ENCODE measurements around the gene PRELID2. TPM values are rescaled to one million over a fixed set of nuclear protein-coding genes. Genes with fewer than 3 reads are reported as not detected.

Gene PRELID2
- polyA plus RNA-seq, 1 experiment, result 5.4 TPM

GRCh38 chr5:145715412-145715811 is 119.7 kb downstream of the PRELID2 start:
- TF ChIP-seq, protein P1, sequence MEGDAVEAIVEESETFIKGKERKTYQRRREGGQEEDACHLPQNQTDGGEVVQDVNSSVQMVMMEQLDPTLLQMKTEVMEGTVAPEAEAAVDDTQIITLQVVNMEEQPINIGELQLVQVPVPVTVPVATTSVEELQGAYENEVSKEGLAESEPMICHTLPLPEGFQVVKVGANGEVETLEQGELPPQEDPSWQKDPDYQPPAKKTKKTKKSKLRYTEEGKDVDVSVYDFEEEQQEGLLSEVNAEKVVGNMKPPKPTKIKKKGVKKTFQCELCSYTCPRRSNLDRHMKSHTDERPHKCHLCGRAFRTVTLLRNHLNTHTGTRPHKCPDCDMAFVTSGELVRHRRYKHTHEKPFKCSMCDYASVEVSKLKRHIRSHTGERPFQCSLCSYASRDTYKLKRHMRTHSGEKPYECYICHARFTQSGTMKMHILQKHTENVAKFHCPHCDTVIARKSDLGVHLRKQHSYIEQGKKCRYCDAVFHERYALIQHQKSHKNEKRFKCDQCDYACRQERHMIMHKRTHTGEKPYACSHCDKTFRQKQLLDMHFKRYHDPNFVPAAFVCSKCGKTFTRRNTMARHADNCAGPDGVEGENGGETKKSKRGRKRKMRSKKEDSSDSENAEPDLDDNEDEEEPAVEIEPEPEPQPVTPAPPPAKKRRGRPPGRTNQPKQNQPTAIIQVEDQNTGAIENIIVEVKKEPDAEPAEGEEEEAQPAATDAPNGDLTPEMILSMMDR (IDR thresholded peaks at IDR 0.05; ENCODE audit: low read depth, low read length), result no peak
- Histone ChIP-seq H3K4me3 (ENCODE audit: low read depth, low read length) (no peak overlapping the region), H3K27ac (ENCODE audit: low read depth, low read length) (no peak overlapping the region), H3K27me3 (ENCODE audit: control insufficient read depth, insufficient read depth, low read length) (no peaks in the 10 kb centered on the region), H3K9me3 (ENCODE audit: control insufficient read depth, insufficient read depth, low read length) (no peaks in the 10 kb centered on the region)
- CTCF ChIA-PET, result interaction anchor here (0.6 kb wide), 1 partner anchor 1516 kb away, joined by 4 read pairs; no protein-coding TSS in a partner anchor
- POLR2A ChIA-PET, result no interaction called here
- DNase-seq (ENCODE audit: low read depth, low spot score), result no peak

DNA sequence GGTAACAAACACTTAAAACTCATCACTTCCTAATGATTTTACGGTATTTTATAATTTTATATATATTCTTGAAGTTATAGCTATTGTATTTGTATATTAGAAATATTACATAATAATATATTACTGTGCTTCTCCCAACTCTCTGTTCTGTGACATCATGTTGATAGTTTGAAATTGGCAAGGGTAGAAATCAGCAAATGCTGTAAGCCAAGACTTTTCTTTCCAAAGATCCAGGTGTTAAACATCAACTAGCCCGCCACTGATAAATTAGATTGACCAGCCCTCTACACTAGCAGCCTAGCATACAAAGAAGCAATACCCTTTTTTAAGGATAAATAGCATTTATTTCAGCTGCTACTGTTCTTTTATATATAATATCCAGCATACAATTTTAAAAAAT is 122.9 kb downstream of the PRELID2 start:
- ChIA-PET POLR2A (no interaction called here), CTCF (interaction anchor here (0.5 to 2.5 kb wide), 3 partner anchors 14 to 1509 kb away, joined by 3 to 5 read pairs (median 4); no protein-coding TSS in a partner anchor)
- TF ChIP-seq, protein P1 (IDR thresholded peaks at IDR 0.05; ENCODE audit: low read depth, low read length), result no peak

DNA sequence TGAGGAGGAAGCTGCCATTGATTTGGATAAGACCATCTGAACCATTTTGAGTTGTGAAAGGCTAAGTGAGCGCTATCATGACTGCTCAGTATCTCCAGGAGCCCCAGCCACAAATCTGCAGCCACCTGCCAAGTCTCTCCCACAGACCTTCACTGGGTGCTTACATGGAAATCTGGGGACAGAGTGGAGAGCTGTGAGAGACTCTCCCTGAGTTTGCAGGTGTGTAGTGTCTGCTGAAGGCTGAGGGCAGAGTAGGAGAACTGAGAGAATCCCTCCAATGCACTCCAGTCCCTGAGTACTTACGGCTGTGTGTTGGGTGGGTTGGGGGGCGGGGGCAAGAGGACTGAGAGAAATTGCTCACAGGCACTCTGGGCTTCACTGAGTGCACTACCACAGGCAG is 123.7 kb downstream of the PRELID2 start:
- CTCF ChIA-PET, result interaction anchor here (1.8 to 2.5 kb wide), 2 partner anchors 14 to 1508 kb away, joined by 4 to 5 read pairs; no protein-coding TSS in a partner anchor
- no peaks in the 10 kb centered on the region for H3K27me3 ChIP-seq (ENCODE audit: control insufficient read depth, insufficient read depth, low read length)
- DNase-seq (ENCODE audit: low read depth, low spot score), result no peak
- H3K4me3 ChIP-seq (ENCODE audit: low read depth, low read length), result no peak overlapping the region
- no peak overlapping the region for H3K27ac ChIP-seq (ENCODE audit: low read depth, low read length)
- no peaks in the 10 kb centered on the region for H3K9me3 ChIP-seq (ENCODE audit: control insufficient read depth, insufficient read depth, low read length)
- TF ChIP-seq, protein P1 (IDR thresholded peaks at IDR 0.05; ENCODE audit: low read depth, low read length), result no peak
- POLR2A ChIA-PET, result no interaction called here

More for the DNA sequence above, 122.9 kb downstream of the PRELID2 start:
- Histone ChIP-seq H3K27ac (ENCODE audit: low read depth, low read length) (no peak overlapping the region), H3K9me3 (ENCODE audit: control insufficient read depth, insufficient read depth, low read length) (no peaks in the 10 kb centered on the region), H3K4me3 (ENCODE audit: low read depth, low read length) (no peak overlapping the region), H3K27me3 (ENCODE audit: control insufficient read depth, insufficient read depth, low read length) (no peaks in the 10 kb centered on the region)
- DNase-seq (ENCODE audit: low read depth, low spot score), result no peak

Other genes starting within 250 kb of the PRELID2 start
- not detected in 2 replicates for gene GRXCR2, start 37.7 kb upstream of the PRELID2 start, polyA plus RNA-seq (2011; rRNA removed)
- gene SH3RF2, start 101.2 kb upstream of the PRELID2 start, polyA plus RNA-seq (2011; rRNA removed), result 0.87 and 1.1 TPM in 2 replicates